GM19023 (cell line): ENCODE data around the gene MTERF1.
A peak's percentile ranks its signal among the peaks of the same experiment; 100 is the strongest.
"Not testable (repeated sequence)": the region's sequence is repeated elsewhere in the genome, so short reads cannot be mapped to it uniquely, and the experiment has no call there.

Experiments used
- ATAC-seq: cut with Tn5 transposase; IDR thresholded peaks from one replicate; pipeline ENCODE4 v1.9.1; 2021; ENCODE audit warnings: mild to moderate bottlenecking, moderate library complexity; ENCODE audit not compliant: unreplicated experiment

The MTERF1 gene

GRCh38 chr7:91887336-91888213 lies 7.1 kb upstream of the MTERF1 start:
- ATAC-seq, result not testable (repeated sequence)

DNA sequence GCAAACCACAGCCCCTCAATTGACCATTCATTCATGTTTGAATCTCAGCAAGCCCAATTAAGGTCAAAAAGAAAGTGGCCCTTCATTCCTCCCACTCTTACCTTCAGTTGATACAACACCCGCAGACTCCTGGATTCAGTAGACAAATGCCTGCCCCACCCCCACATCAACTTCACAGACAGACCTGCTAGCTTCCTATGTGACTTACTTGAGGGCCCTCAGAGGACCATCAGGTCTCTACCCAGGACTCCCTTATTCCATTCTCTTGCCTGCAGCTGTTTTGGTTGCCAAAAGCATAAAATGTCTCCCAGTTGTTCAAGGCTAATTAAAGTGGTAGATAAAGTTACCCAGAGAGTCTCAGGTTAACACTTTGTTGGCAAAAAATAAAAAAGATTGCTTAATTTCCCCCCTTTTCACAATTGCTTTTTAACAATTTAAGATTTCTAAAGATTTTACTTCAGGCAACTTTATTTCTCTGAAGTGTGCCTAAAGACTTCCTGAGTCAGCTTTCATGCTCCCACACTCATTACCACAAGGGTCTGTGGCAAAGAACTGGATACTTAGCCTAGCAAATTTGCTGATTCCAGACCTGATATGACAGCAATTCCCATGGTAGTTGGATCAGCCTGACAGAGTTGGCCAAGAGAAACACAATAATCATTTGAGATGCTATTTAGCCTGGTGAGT lies 3.3 kb upstream of the MTERF1 start:
- no peak for ATAC-seq

DNA sequence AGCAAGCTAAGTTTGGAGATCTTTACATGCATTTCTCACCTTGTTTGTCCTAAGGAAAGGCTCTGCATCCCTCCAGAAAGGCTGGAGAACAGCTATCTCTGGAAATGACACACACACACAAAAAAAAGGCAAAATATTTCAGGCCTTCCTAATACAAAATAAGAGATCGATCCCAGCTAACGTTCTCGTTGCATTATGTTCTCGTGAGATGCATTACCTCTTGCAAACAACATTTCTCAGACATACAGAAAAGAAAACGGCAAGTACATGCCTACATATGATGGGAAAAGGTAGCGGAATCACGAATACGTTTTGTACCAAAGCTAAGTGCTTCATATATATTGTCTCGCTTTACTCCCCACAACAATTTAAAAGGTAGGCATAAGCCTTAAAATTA lies 488 bp downstream of the MTERF1 start:
- ATAC-seq, result peak; percentile 3

DNA sequence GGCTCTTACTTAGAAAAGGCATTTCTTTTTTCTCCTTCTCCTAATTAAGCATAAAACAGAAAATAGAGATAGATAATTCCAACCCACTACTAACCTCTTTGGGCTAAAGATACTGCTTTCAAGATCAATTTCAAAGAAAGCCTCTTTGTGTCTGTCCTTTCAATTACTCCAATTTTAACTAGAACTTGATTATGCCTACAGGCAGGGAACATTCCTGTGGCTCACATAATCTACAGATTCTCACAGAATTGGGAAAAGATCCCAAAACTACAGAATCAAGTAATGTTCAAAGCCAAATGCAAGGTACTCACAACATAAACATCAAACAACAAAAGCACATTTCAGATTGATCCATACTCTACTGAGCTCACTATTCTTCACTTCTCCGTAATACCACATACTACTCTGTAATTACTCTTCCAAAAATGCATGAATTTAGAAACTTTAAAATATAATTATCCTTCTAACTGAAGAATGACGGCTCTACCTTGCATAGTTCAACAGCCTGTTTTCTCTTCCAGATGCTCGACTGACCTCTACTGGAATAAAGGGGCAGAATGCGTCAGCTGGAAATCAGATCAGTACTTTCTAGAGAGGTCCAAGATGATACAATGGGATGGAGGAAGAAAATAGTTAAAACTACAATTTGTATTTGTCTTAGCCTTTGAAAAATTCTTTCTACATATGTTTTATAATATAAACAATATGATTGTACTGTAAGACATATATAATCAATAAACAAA lies 3.9 kb downstream of the MTERF1 start:
- ATAC-seq, result no peak

DNA sequence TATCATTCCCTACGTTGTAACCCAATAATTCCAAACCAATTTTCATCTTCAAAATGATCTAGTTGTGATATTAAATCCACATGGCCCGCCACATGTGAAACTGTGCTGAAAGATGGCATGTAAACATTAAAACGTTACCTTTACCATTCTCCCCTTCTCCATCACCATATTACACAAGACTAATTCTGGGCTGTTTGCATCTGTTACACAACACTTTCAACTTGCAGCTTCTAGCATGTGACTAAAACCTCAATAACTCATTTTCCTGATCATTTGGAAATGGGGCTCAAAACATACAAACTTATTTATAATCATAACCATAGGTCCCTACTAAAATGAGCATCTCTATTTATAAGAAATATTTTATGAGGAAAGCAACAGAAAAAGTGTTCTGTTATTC lies 4.7 kb downstream of the MTERF1 start:
- no peak for ATAC-seq

GRCh38 chr7:91872928-91873327 lies 7.6 kb downstream of the MTERF1 start:
- no peak for ATAC-seq

GRCh38 chr7:91872069-91872468 lies 8.4 kb downstream of the MTERF1 start:
- no peak for ATAC-seq

GRCh38 chr7:91869661-91870060 lies 10.8 kb downstream of the MTERF1 start:
- ATAC-seq, result no peak

DNA sequence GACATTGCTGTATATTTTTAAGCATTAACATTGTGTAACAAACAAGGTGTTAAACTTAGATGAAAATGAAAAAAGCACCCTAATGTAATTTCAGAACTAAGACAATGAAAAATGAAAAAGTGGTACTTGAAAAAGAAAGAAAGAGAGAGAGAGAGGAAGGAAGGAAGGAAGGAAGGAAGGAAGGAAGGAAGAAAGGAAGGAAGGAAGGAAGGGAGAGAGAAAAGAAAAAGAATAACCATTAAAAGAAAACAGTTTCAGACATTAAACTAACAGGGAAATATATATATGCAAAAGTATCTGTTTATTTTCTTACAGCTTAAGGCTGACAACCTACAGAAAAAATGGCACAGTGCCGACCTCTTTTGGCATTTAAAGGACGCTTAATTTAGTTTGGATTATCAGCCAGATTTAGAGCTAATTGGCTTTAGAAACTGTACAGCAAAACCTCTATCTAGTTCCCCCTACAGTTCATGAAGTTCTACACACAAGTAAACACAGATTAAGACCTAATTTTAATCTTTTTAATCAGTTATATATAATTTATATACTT lies 13.8 kb downstream of the MTERF1 start:
- no peak for ATAC-seq

DNA sequence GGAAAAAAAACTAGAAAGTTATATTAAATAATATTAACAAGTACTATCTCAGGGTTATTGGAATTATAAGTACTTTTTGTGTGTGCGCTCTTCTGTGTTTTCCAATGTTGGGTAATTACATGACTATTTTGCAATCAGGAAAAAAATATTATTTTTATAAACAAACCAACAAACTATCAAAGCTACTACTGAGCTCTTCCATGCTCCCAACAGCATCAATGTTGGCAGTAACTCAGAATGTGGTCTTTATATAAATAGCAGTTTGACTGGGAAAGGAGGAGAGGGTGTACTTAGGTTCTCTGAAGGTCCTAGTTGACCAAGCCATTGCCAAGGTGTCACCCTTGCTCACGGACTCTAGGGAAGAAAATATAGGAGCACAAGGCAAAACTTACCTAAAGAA lies 15.0 kb downstream of the MTERF1 start:
- no peak for ATAC-seq

DNA sequence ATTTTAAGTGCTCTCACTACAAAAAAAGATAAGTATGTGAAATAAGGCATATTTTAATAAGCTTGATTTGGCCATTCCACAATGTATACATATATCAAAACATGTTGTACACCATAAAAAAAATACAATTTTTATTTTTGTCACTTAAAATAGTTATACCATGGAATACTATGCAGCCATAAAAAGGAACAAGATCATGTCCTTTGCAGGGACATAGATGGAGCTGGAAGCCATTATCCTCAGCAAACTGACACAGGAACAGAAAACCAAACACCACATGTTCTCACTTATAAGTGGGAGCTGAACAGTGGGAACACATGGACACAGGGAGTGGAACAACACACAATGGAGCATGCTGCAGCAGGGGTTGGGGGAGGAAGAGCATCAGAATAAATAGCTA lies 15.9 kb downstream of the MTERF1 start:
- not testable (repeated sequence) for ATAC-seq

- no peak for ATAC-seq
Observed at GRCh38 chr7:91864070-91864469, 16.4 kb downstream of the MTERF1 start.

DNA sequence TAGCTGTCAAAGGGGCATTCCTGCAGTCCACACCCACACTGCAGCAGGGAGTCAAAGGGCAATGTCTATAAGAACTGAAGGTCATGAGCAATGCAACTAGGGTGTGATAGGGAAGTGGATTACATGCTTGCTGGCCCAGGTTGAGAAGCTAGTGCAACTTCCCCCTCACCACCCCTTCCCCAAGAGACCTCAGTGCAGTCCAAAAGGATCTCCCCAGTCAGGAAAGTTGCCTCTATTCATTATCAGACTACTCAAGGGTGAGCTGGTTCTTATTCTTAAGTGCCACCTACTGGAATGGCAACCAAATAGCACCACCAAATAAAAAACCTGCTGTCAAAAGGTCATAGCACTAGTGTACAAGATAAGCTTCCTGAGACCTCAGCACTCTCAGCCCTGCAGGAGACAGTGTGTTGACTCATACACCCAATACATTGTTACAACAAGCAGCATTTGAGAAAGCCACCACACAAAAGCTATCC lies 28.2 kb downstream of the MTERF1 start:
- ATAC-seq, result no peak

DNA sequence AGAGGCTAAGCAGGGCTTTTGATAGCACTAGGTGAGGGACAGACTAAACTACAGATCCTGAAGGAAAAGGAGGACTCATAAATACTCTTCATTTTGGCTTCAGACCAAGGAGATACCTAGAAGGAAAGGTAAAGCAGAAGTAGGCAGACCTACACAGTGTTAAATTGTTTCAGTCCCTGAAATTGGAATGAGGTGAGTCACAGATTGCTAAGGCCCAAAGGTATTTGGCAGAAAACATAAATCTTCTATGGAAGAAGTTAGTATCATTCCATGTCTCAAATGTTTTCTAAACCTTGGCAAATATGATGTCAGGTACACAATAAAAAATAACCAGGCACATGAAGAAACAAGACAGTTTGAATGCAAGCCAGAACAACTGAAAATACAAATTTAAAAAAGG lies 30.0 kb downstream of the MTERF1 start:
- ATAC-seq, result no peak

GRCh38 chr7:91847876-91848588 lies 32.5 kb downstream of the MTERF1 start:
- ATAC-seq, result no peak

DNA sequence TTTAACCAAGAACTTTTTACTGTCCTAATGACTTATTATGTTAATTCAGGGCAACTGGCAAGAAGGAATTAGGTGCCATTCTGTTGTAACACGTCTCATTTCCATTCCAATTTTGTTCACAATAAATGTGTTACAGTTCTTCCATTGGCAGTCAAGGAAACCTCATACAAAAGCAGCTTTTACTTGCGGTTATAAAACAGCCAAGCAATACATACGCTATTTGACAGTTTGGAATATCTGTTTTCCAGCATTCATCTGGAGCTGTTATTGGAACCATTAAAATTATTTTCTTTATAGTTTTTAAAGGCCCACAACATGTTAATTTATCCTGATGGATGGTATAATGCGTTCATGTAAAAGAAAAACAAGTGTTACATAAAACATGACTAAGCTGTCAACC lies 33.3 kb downstream of the MTERF1 start:
- ATAC-seq, result no peak

DNA sequence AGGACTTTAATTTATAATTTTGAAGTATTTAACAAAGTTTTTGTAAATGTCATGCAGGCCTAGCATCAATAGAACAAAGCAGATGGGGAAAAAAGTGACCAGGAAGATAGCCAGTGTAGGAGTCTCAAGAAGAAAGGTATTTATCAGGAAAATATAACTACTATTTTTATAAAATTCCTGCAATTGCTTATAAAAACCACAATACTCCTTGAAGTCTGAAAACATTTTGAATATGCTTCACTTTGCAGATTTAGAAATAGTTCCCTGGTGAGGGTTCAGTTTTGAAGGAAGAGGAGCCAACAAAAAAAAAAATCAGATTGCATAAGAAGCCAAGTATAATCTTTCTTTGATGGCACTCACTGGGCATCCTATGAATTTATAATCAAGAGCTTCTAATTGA lies 34.1 kb downstream of the MTERF1 start:
- ATAC-seq, result no peak

DNA sequence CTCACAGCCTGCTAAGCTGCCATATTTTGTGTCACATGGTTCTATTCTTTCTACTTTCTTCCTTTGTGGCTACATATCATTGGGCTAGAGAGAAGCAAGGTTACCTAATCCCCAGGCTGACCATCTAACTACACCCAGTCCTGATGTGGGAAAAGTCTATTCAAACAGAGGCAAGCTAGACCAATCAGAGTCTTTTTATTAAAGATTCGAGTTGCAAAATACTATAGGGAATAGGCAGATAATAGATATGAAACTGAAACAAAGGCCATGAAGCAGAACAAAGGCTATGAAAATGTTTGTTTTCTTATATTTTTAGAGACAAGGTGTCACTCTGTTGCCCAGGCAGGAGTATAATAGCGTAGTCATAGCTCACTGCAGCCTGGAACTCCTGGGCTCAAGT lies 36.7 kb downstream of the MTERF1 start:
- peak; percentile 80 for ATAC-seq

- ATAC-seq, result no peak
Observed at GRCh38 chr7:91838439-91838838, 42.1 kb downstream of the MTERF1 start.

DNA sequence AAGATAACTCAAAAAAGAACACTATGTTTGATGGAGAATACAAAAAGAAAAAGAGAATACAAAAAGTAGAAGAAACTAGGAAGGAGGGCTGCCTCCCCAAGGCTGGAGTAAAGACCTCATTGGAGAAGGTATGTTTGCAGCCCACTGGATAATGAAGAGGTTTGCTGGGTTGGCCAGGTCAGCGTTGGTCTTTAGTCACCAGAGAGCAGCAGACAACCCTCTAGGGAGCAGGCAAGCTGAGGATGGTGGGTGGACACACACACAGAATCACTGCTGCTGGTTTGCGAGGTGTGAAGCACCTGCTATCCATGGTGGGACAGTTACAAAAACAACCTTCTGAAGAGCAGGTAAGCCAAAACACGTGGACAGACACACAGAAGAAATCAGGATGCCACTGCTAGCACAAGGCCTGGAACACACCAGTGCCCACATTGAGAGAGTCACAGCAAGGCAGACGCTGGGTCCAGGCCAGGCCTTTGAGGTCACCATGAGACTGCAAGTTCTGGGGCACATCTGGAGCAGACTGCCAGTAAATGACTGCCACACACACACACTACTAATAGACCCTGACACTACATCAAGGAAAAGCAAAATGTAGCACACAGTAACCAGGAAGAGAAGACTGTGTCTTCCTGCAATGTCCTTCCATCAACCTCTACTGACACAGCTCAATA lies 43.0 kb downstream of the MTERF1 start:
- no peak for ATAC-seq
